Measurements from ENCODE around the gene ARAF.

Gene ARAF

GRCh38 chrX:47587091-47587891 lies 26.3 kb downstream of the ARAF start:
- no peak for ATAC-seq
- TF ChIP-seq TSHZ2 (CRISPR knock-in tag; IDR thresholded peaks at IDR 0.05) (no peak), CREB5 (CRISPR knock-in tag; IDR thresholded peaks at IDR 0.05; ENCODE audit: low read depth) (no peak), ZC3H10 (CRISPR knock-in tag; IDR thresholded peaks at IDR 0.05) (no peak), ISL1 (CRISPR knock-in tag; IDR thresholded peaks at IDR 0.05) (no peak), ZFP3 (CRISPR knock-in tag; IDR thresholded peaks at IDR 0.05) (no peak), PATZ1 (CRISPR knock-in tag; IDR thresholded peaks at IDR 0.05; ENCODE audit: borderline replicate concordance) (no peak), ZNF70 (CRISPR knock-in tag; IDR thresholded peaks at IDR 0.05) (no peak), RARB (CRISPR knock-in tag; IDR thresholded peaks at IDR 0.05) (no peak), CSRNP3 (CRISPR knock-in tag; IDR thresholded peaks at IDR 0.05) (no peak), TCF4 (CRISPR knock-in tag; IDR thresholded peaks at IDR 0.05; ENCODE audit: borderline replicate concordance) (no peak), PPARA (CRISPR knock-in tag; IDR thresholded peaks at IDR 0.05; ENCODE audit: borderline replicate concordance) (no peak), OSR1 (CRISPR knock-in tag; IDR thresholded peaks at IDR 0.05) (no peak), CSDC2 (CRISPR knock-in tag; IDR thresholded peaks at IDR 0.05) (no peak), BACH2 (CRISPR knock-in tag; IDR thresholded peaks at IDR 0.05; ENCODE audit: borderline replicate concordance) (no peak)

- TF ChIP-seq TCF4 (CRISPR knock-in tag; IDR thresholded peaks at IDR 0.05; ENCODE audit: borderline replicate concordance) (no peak), ARNTL (CRISPR knock-in tag; IDR thresholded peaks at IDR 0.05; ENCODE audit: borderline replicate concordance, low read depth) (no peak), PATZ1 (CRISPR knock-in tag; IDR thresholded peaks at IDR 0.05; ENCODE audit: borderline replicate concordance) (no peak), CSDC2 (CRISPR knock-in tag; IDR thresholded peaks at IDR 0.05) (no peak), ZFP3 (CRISPR knock-in tag; IDR thresholded peaks at IDR 0.05) (no peak), RARB (CRISPR knock-in tag; IDR thresholded peaks at IDR 0.05) (no peak), CREB5 (CRISPR knock-in tag; IDR thresholded peaks at IDR 0.05; ENCODE audit: low read depth) (no peak), TOX (CRISPR knock-in tag; IDR thresholded peaks at IDR 0.05; ENCODE audit: borderline replicate concordance) (no peak), ESRRG (CRISPR knock-in tag; IDR thresholded peaks at IDR 0.05) (no peak), BACH2 (CRISPR knock-in tag; IDR thresholded peaks at IDR 0.05; ENCODE audit: borderline replicate concordance) (no peak), SNAI2 (CRISPR knock-in tag; IDR thresholded peaks at IDR 0.05) (no peak), PPARA (CRISPR knock-in tag; IDR thresholded peaks at IDR 0.05; ENCODE audit: borderline replicate concordance) (no peak), ISL1 (CRISPR knock-in tag; IDR thresholded peaks at IDR 0.05) (no peak), GLIS3 (CRISPR knock-in tag; IDR thresholded peaks at IDR 0.05) (no peak)
- ATAC-seq, result no peak; the same call in 2 of the 3 replicates
Measured at GRCh38 chrX:47587906-47588735, 27.1 kb downstream of the ARAF start.

Data from SK-N-SH treated with all-trans-retinoic acid at 6 μM for 48 hours (cell line).